Astrocyte of the spinal cord (primary cell): ENCODE data around the gene BST1.

Experiments used
- DNase-seq: peaks from one replicate; pipeline ENCODE4 v3.0.0; 2011; ENCODE audit warnings: low read depth, low spot score
- H3K4me3 ChIP-seq: 2 replicates; pipeline ENCODE4 v1.5.1; 2011; ENCODE audit warnings: low read depth, mild to moderate bottlenecking, low read length, moderate library complexity
- CTCF ChIP-seq: IDR thresholded peaks from 2 replicates; pipeline ENCODE4 v1.5.1; 2012; ENCODE audit warnings: low read depth, mild to moderate bottlenecking, low read length, inconsistent platforms
- in situ Hi-C: cut with HindIII; loops from 2 replicates; pipeline ENCODE4 v1.10.0; 2017; ENCODE audit warnings: low sequenced_read_pairs

BST1 gene

GRCh38 chr4:15702941-15703403 is at the start of gene BST1:
Gene BST1, plus strand, starts transcription at chr4:15703065. Its CDS starts 80 bp downstream, at chr4:15703145.
- in situ Hi-C loops: no loop called here
- TF ChIP-seq CTCF: no peak

GRCh38 chr4:15653420-15653819 is 49.4 kb upstream of the BST1 start:
- in situ Hi-C loops: no loop called here
- DNase-seq: no peak
- H3K4me3 ChIP-seq: peak overlapping the region; percentile 75
- no peak for TF ChIP-seq CTCF

More at GRCh38 chr4:15702941-15703403, at the start of gene BST1:
- H3K4me3 ChIP-seq: peak within 1 kb of the TSS; percentile 52
- DNase-seq: peak; percentile 68

GRCh38 chr4:15653864-15654592 is 48.8 kb upstream of the BST1 start:
- TF ChIP-seq CTCF: no peak
- peak; percentile 64 for DNase-seq
- H3K4me3 ChIP-seq: peak overlapping the region; percentile 75
- in situ Hi-C loops: no loop called here

- in situ Hi-C loops: no loop called here
- DNase-seq: peak; percentile 46
- H3K4me3 ChIP-seq: peak overlapping the region; percentile 75
- no peak for TF ChIP-seq CTCF
Observed at GRCh38 chr4:15654593-15655222, 48.2 kb upstream of the BST1 start.

- DNase-seq: peak; percentile 88
- in situ Hi-C loops: no loop called here
- no peak for TF ChIP-seq CTCF
- peak within 1 kb of the TSS; percentile 75 for H3K4me3 ChIP-seq
Observed at GRCh38 chr4:15655223-15656037, 47.4 kb upstream of the BST1 start, which contains the start of gene FBXL5. Gene FBXL5, minus strand, starts transcription at chr4:15655357. Its CDS starts 70 bp downstream, at chr4:15655287.

GRCh38 chr4:15656038-15656470 is 46.8 kb upstream of the BST1 start:
- DNase-seq: peak; percentile 51
- TF ChIP-seq CTCF: no peak
- H3K4me3 ChIP-seq: peak overlapping the region; percentile 39
- in situ Hi-C loops: no loop called here
